Esophagus (tissue), 2 donors: ENCODE results near the gene PRMT2. TPM values are rescaled to one million over a fixed set of nuclear protein-coding genes. Genes with fewer than 3 reads are reported as not detected.

Experiments used
- H3K27ac ChIP-seq, 2 donors: one replicate each; pipeline ENCODE4 v1.5.1; 2013; ENCODE audit warnings: low read depth in 2 of 2, mild to moderate bottlenecking in 2 of 2, inconsistent platforms in 1 of 2, low read length in 1 of 2, moderate library complexity in 1 of 2
- H3K27me3 ChIP-seq, 2 donors: one replicate each; pipeline ENCODE4 v1.6.1; 2013; ENCODE audit warnings: low read length in 2 of 2, control low read depth in 1 of 2, mild to moderate bottlenecking in 1 of 2; ENCODE audit not compliant: insufficient read depth in 2 of 2, control insufficient read depth in 1 of 2
- H3K36me3 ChIP-seq, 2 donors: one replicate each; pipeline ENCODE4 v1.6.1; 2013; ENCODE audit warnings: low read length in 1 of 2; ENCODE audit not compliant: control insufficient read depth in 2 of 2, insufficient read depth in 2 of 2
- H3K4me1 ChIP-seq, 2 donors: one replicate each; pipeline ENCODE4 v1.6.1; 2013; ENCODE audit warnings: low read length in 1 of 2; ENCODE audit not compliant: control insufficient read depth in 2 of 2, insufficient read depth in 2 of 2
- H3K4me3 ChIP-seq, 2 donors: one replicate each; pipeline ENCODE4 v1.5.1; 2013; ENCODE audit warnings: low read length in 2 of 2, mild to moderate bottlenecking in 2 of 2, low read depth in 1 of 2, moderate library complexity in 1 of 2
- H3K9me3 ChIP-seq, 2 donors: one replicate each; pipeline ENCODE4 v1.6.1; 2013; ENCODE audit warnings: mild to moderate bottlenecking in 2 of 2, low read depth in 1 of 2, low read length in 1 of 2, moderate library complexity in 1 of 2; ENCODE audit not compliant: control insufficient read depth in 2 of 2, insufficient read depth in 1 of 2
- WGBS, 2 donors: extraction: QIAGEN DNeasy Blood & Tissue Kit; methylation state at CpG; one replicate each; pipeline ENCODE4 v1.1.7; 2013; 5-methylcytosine and 5-hydroxymethylcytosine counted together
- polyA plus RNA-seq, 2 donors: library from polyadenylated mRNA; stranded (reverse); fragments of 200-250 nt; gene quantifications; one replicate each; pipeline ENCODE4 v1.2.3, GENCODE V29; 2013
- donor health status: healthy with polysubstance abuse.
- donor health status: Bipolar disorder and iron deficiency.

The PRMT2 gene
- polyA plus RNA-seq, 2 donors, result 54.7 to 91.4 TPM

- 91 to 96% methylated on average over 1 of the region's 1 CpG for WGBS, 2 donors
- H3K9me3 ChIP-seq, result no peaks in the 10 kb centered on the region
- no peak overlapping the region for H3K4me3 ChIP-seq
- H3K27me3 ChIP-seq, result no peaks in the 10 kb centered on the region
- no peaks in the 10 kb centered on the region for H3K36me3 ChIP-seq
- H3K27ac ChIP-seq, result no peak overlapping the region
- H3K4me1 ChIP-seq, result no peaks in the 10 kb centered on the region
These were observed 18.8 kb upstream of the PRMT2 start for GRCh38 chr21:46616656-46617055.

- H3K9me3 ChIP-seq, result no peaks in the 10 kb centered on the region
- H3K27ac ChIP-seq, result no peak overlapping the region
- WGBS, 2 donors, result 77 to 80% methylated on average over 6 of the region's 6 CpGs
- no peaks in the 10 kb centered on the region for H3K4me1 ChIP-seq
- H3K4me3 ChIP-seq, result no peak overlapping the region
- H3K36me3 ChIP-seq, result no peaks in the 10 kb centered on the region
- H3K27me3 ChIP-seq, result no peaks in the 10 kb centered on the region
These were observed 18.0 kb upstream of the PRMT2 start for GRCh38 chr21:46617267-46618051.

- Histone ChIP-seq H3K27me3 (no peaks in the 10 kb centered on the region), H3K27ac (no peak overlapping the region), H3K36me3 (no peaks in the 10 kb centered on the region), H3K9me3 (no peaks in the 10 kb centered on the region), H3K4me1 (no peaks in the 10 kb centered on the region), H3K4me3 (no peak overlapping the region)
- 92 to 93% methylated on average over 5 of the region's 5 CpGs for WGBS, 2 donors
These were observed 16.6 kb upstream of the PRMT2 start for GRCh38 chr21:46618738-46619379.

GRCh38 chr21:46619846-46620245 lies 15.6 kb upstream of the PRMT2 start:
- Histone ChIP-seq H3K9me3 (no peaks in the 10 kb centered on the region), H3K27me3 (no peaks in the 10 kb centered on the region), H3K27ac (no peak overlapping the region), H3K4me1 (no peaks in the 10 kb centered on the region), H3K4me3 (no peak overlapping the region), H3K36me3 (no peaks in the 10 kb centered on the region)
- WGBS, 2 donors, result 86 to 89% methylated on average over 2 of the region's 2 CpGs

- Histone ChIP-seq H3K4me3 (no peak overlapping the region), H3K4me1 (no peaks in the 10 kb centered on the region), H3K9me3 (peaks cover 0 to 4% of the 10 kb centered on the region in 2 donors), H3K27ac (no peak overlapping the region), H3K27me3 (no peaks in the 10 kb centered on the region), H3K36me3 (no peaks in the 10 kb centered on the region)
- WGBS, 2 donors, result 89 to 93% methylated on average over 7 of the region's 7 CpGs
These were observed 14.6 kb upstream of the PRMT2 start for GRCh38 chr21:46620846-46621245.

- H3K36me3 ChIP-seq, result no peaks in the 10 kb centered on the region
- no peak overlapping the region for H3K27ac ChIP-seq
- WGBS, 2 donors, result 66 to 78% methylated on average over 9 of the region's 9 CpGs
- no peaks in the 10 kb centered on the region for H3K27me3 ChIP-seq
- no peak overlapping the region for H3K4me3 ChIP-seq
- no peaks in the 10 kb centered on the region for H3K4me1 ChIP-seq
- H3K9me3 ChIP-seq, result peaks cover 0 to 9% of the 10 kb centered on the region in 2 donors
These were observed 13.9 kb upstream of the PRMT2 start for GRCh38 chr21:46621457-46622182.

GRCh38 chr21:46622226-46622625 lies 13.2 kb upstream of the PRMT2 start:
- peaks cover 0 to 12% of the 10 kb centered on the region in 2 donors for H3K9me3 ChIP-seq
- no peaks in the 10 kb centered on the region for H3K27me3 ChIP-seq
- no peak overlapping the region for H3K4me3 ChIP-seq
- H3K27ac ChIP-seq, result no peak overlapping the region
- no peaks in the 10 kb centered on the region for H3K36me3 ChIP-seq
- 59 to 68% methylated on average over 4 of the region's 4 CpGs for whole genome bisulfite sequencing, 2 donors
- H3K4me1 ChIP-seq, result no peaks in the 10 kb centered on the region

GRCh38 chr21:46624050-46624449 lies 11.4 kb upstream of the PRMT2 start:
- no peak overlapping the region for H3K27ac ChIP-seq
- 80 to 85% methylated on average over 16 of the region's 16 CpGs for WGBS, 2 donors
- peaks cover 0 to 12% of the 10 kb centered on the region in 2 donors for H3K9me3 ChIP-seq

GRCh38 chr21:46625759-46626158 lies 9.7 kb upstream of the PRMT2 start:
- H3K9me3 ChIP-seq, result peaks cover 0 to 12% of the 10 kb centered on the region in 2 donors
- no peak overlapping the region for H3K27ac ChIP-seq
- H3K4me1 ChIP-seq, result no peaks in the 10 kb centered on the region
- H3K36me3 ChIP-seq, result no peaks in the 10 kb centered on the region
- H3K27me3 ChIP-seq, result no peaks in the 10 kb centered on the region
- H3K4me3 ChIP-seq, result no peak overlapping the region
- WGBS, 2 donors, result 86 to 93% methylated on average over 1 of the region's 1 CpG

More at GRCh38 chr21:46624050-46624449, 11.4 kb upstream of the PRMT2 start:
- H3K36me3 ChIP-seq, result no peaks in the 10 kb centered on the region
- no peaks in the 10 kb centered on the region for H3K27me3 ChIP-seq
- H3K4me1 ChIP-seq, result no peaks in the 10 kb centered on the region
- no peak overlapping the region for H3K4me3 ChIP-seq
